22Rv1 (cell line): Measurements from ENCODE around the gene FOXJ2.
"Not testable (repeated sequence)": the region's sequence is repeated elsewhere in the genome, so short reads cannot be mapped to it uniquely, and the experiment has no call there.

Experiments used
- H3K27ac ChIP-seq: fragments of 450-650 bp; 2 replicates; pipeline ENCODE4 v1.5.1; 2017
- CTCF ChIP-seq: fragments of 450-650 bp; IDR thresholded peaks from 2 replicates; pipeline ENCODE4 v1.5.1; 2017; ENCODE audit warnings: mild to moderate bottlenecking
- ZFX ChIP-seq: fragments of 450-650 bp; IDR thresholded peaks from 2 replicates; pipeline ENCODE4 v1.6.1; 2017; ENCODE audit warnings: antibody characterized with exemption, borderline replicate concordance

The FOXJ2 gene

DNA sequence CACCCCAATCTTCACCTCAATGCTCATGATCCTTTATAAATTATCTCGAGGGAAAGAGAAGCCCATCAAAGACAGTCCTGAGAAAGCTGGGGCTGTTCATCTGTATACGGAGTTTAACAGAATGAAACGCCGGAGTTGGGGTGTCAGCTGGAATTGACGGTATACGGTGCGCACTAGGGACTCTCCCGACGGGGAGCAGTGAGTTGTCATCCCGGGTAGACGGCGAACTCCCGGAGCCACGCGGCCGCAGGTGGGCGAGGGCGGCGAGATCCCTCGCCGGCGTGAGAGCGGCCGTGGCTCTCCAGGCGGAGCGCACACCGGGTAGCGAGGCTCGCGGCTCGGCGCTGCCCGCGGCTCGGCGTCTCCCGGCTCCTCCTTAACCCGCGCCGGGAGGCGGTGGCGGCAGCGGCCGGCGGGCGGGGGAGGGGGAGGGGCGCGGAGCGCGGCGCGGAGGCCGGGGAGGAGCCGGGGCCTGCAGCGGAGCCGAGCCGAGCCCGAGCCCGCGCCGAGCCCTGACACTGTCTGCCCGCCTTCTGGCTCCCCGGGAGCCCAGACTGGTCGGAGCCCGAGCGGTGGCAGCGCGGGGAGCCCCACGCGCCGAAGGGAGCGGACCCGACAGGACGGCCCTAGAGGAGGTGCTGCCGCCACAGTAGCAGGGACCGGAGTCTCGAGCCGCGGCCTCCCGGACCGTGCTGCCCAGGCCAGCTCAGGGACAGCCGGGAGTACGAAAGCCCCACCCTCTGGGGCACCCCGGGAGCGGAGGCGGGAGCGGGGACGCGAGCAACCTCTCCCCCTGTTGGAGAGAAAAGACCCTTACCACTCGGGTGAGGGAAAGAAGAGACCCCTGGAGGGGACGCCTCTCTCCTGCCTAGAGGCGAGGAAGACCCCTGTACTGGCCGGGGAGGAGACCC, at the start of gene FOXJ2:
Gene FOXJ2, plus strand, starts transcription at position 475 of the 911 bp plus-strand sequence. CDS start 7,117 bp downstream, outside the sequence.
- H3K27ac ChIP-seq = peak within 1 kb of the TSS; percentile 58
- TF ChIP-seq CTCF (peak; percentile 8; the same call in 1 of the 2 replicates), ZFX (no peak)

GRCh38 chr12:7983019-7983418, 49.5 kb upstream of the FOXJ2 start:
- not testable (repeated sequence) for H3K27ac ChIP-seq

DNA sequence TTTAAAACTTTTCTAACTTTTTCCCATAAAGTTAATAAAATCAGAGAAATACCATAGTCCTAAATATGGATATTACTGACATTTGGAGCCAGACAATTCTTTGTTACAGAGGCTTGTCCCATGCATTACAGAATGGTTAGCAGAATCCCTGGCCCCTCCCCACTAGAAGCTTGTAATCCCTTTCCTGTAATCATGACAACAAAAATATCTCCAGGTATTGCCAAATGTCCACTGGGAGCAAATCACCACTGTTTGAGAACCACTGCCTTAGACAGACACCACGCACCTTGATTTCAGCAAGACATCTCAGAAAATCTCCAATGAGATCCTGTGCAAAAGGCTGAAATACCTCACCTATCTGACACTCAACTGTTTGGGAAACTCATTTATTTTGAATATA, 49.1 kb upstream of the FOXJ2 start:
- not testable (repeated sequence) for H3K27ac ChIP-seq

DNA sequence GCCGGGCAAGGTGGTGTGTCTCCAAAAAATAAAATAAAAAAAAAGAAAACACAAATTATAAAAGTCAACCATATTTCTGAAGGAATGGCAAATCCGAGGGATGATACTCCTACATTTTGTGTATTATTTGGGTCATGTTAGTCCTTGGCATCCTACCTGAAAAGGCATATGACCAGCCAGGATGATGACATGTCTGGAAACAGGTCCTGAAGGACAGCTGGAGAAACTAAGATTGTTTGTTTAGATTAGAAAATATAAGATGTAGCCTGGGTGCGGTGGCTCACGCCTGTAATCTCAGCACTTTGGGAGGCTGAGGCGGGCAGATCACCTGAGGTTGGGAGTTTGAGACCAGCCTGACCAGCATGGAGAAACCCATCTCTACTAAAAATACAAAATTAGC, 47.6 kb upstream of the FOXJ2 start:
- H3K27ac ChIP-seq = no peak overlapping the region
- TF ChIP-seq CTCF = no peak
- TF ChIP-seq ZFX = no peak

- TF ChIP-seq CTCF = no peak
- no peak for TF ChIP-seq ZFX
- H3K27ac ChIP-seq = no peak overlapping the region
Measured at GRCh38 chr12:7985802-7986418, 46.6 kb upstream of the FOXJ2 start.

DNA sequence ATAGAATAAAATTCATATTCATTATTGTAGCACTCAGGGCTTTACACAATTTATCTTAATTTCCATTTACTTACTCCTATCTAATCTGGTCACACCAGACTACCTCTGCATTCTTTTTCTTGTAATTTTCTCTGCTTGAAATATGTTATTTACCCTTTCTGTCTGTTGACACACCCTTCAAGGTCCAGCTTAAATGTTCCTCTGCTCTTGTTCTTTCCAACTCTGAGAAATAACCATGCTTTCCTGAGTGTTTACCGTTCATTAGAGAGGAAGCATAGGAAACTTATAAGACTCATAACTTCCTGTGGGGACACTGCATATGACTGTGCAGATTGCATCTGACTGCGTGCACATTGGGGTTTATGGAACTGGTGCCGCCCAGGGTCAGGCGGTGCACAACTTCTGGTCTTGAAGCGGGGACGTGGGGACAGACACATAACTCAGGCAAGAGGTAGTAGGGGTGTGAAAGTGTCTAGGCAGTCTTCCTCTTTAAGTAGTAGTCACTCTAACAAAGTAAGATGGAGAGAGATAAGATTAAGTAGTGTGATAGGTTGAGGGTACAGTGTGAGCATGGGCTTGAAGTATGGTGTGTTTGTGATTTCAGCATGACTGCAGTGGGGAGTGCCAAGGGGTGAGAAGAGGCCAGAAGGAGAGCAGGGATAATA, 42.6 kb upstream of the FOXJ2 start:
- TF ChIP-seq ZFX (no peak), CTCF (no peak)
- no peak overlapping the region for H3K27ac ChIP-seq

DNA sequence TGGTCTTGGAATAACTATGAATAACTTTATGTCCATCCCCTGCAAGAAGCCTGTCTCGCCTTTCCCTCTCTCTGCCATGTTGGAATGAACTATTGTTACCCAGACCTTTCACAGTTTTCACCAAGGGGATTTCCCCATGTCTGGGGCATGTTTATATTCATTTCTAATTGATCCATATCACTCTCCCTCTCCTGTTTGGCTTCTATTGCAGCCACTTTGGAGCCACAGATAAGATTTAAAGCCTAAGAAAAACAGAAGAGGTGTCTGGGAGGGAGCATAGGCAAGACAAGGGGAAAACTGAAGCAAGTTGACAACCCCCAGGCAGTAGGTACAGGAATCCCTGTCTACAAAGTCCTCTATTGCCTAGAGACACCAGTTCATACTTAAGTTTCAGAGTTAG, 41.0 kb upstream of the FOXJ2 start:
- no peak overlapping the region for H3K27ac ChIP-seq
- TF ChIP-seq CTCF (no peak), ZFX (no peak)

GRCh38 chr12:7994731-7995205, 37.7 kb upstream of the FOXJ2 start:
- TF ChIP-seq CTCF (no peak), ZFX (no peak)
- no peak overlapping the region for H3K27ac ChIP-seq
